HG03060 (cell line): ENCODE measurements around the gene MYEF2.

Experiments used
- ATAC-seq: cut with Tn5 transposase; IDR thresholded peaks from one replicate; pipeline ENCODE4 v1.9.1; 2021; ENCODE audit warnings: low read depth, moderate number of reproducible peaks; ENCODE audit not compliant: unreplicated experiment

The MYEF2 gene

DNA sequence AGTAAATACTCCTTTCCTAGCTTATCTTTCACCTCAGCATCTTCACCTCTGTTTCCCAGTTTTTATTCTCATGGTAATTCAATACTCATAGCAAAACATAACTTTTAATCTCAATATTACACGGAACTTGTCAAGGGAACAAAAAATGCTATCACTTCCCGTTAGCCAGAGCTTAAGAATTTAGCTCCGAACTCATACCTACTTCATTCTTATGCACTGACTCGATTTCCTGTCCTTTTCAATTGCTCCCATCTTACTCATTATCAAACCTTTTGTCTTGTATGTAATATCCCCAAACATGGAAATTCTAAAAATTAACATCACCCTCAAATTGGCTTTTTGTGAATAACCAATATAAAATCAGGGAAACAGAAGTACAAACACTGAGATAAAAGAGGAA is 28.2 kb downstream of the MYEF2 start:
- no peak for ATAC-seq

DNA sequence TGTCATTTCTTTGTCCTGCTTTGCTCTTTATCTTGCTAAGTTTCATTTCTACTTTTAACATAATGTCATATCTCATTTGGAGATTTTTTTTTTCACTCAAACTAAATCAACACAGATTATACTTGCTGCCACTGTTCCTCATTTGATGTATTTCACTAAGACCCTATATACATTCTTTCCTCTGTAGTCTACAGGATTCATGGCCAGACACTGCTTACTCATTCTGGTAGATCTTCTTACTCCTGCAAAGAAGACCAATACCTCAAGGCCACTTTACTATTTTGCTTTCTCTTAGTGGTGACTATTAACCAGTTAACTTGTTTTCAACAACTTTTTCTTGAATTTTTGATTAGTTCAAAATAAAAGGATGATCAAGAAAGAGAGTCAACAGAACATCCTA is 30.7 kb downstream of the MYEF2 start:
- no peak for ATAC-seq

DNA sequence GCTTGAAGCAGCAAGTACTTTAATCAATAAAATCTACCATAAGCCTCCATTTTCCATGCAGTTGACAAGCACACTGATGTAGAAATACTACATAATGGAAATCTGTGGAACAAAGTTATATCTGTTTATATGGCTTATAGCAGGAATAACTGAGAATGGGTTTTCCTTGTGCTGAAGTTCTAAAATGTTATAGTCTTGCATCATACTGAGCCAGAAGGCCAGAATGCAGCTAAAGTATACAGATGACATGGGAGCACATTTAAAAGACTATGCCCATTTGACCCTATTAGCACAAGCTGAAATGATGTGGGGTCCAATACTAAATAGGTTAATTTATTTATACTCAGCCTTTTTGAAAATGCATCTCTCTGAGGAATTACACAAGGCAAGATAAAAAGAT is 32.2 kb downstream of the MYEF2 start:
- ATAC-seq = no peak

DNA sequence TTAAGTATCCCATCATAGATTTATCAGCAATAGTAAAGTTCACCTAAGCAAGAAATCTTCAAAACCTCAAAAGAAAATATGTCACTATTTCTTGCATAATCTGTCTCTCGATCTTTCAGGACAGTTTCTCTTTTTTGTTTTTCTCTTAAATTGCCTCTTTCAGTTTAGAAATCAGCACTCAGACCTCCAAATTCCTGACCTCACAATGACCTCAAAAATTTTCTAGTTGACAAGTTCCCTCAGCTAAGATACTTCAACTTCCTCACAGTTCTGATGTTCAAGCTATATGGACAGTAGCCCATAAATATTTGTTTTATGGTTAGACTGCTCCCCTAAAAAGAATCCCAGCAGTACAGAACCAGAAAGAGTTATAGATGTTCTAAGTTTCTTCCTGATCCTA is 33.2 kb downstream of the MYEF2 start:
- no peak for ATAC-seq

DNA sequence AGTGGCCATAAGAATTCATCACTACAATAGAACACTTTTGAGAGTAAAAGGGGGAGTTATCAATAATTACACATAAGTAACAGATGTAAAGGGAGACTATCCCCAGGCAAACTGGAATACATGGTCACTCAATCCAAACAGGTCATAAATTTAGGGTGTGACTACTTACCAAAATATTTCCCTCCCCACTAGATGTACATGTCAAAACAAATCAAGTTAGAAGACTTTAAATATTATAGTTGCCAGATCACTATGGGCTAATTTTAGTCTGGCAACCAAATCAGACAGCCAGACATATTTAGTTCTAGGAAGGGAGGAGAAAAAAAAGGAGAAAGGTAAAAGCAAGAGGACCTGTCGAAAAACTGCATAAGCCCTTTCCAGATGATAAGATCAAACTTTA is 34.2 kb downstream of the MYEF2 start:
- ATAC-seq = no peak

DNA sequence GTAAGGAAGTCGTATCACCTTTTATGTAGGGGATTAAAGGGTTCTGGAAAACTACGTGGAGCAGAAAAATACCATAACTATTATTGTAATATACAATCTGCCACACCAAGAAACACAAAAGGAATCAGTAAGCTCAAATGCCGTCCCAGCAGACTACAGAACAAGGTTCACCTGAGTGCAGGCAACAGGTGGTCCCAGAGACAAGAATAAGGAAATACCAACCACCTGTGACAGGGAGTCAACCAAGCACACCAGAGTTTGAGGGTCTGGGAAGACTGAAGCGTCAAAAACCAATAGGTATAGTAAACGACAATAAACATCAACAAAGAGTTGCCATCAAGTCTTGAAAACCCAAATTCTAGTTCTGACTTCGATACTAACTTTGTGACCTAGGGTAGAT is 45.2 kb downstream of the MYEF2 start:
- no peak for ATAC-seq

DNA sequence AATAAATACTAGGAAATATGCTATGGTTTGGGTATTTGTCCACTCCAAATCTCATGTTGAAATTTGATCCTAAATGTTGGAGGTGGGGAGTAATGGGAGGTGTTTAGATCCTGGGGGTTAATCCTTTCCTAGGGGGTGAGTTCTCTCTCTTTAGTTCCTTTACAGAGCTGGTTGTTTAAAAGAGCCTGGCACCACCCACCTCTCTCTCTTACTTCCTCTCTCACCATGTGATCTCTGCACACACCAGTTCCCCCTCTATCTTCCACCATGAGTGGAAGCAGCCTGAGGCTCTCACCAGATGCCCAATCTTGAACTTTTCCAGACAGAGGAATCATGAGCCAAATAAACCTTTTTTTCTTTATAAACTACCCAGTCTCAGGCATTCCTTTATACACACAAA is 46.8 kb downstream of the MYEF2 start:
- no peak for ATAC-seq

DNA sequence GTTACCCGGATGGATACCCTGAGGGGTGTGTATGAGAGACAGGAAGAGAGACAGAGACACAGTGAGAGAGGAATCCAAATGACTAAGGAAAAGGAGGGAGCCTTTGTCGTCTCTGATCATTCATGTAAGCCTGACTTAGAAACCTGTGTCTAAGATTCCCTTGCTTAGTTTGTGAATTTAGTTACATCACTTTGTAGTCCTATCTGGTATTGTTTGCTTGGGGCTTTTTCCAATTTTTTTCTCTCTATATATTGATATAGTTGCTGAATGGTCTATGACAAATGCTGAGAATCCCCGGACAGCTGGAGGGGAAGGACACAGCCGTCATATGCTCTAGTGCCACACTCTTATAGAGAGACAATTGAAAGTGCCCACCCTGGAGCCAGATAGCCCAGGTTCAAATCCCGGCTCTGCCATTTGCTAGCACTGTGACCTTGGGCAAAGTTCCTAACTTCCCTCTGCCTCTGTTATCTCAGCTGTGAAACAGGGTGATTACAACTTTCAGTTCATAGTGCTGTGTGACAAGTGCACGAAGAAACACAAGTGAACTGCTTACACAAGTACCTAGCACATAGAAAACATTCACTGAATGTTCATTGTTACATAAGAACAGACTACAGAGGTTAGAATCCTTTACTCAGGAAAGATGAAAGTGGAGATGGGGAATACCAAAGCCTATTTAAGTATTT is 51.3 kb downstream of the MYEF2 start:
- no peak for ATAC-seq

DNA sequence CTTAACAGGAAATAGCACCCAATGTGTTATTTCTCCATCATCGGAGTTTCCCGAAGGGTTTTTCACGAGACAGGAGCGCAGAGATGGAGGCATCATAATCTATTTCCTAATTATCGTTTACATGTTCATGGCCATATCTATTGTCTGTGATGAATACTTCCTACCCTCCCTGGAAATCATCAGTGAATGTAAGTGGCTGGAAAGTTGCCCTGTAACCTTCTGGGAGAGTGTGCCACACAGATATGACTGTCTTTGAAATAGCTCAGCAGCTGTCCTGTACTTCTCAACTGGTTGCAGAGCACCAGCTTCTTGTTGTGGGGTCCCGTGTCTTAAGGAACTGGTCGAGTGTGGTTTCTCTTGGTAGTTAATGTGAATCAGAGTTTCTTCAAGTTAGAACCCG is 56.2 kb downstream of the MYEF2 start:
- ATAC-seq = no peak

DNA sequence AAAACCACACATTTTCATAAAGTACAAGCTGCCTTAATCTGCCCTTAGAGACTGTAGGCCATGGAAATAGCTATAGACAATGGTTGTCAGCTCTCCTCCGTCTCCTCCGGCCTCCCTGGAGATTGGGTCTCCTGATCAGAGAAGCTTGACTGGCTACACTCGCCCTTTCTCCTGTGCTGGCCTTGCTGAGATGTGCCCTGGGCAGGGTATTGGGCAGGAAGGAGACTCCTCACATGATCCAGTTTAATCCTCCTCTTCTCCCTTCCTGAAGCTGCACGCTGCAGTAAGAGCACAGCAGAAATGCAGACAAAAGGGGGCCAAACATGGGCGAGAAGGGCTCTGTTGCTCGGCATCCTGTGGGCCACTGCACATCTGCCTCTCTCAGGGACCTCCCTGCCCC is 57.4 kb downstream of the MYEF2 start, which contains the start of gene SLC24A5:
Gene SLC24A5, plus strand, starts transcription at position 246 of the 400 bp plus-strand sequence. Its CDS starts 55 bp downstream, at position 301.
- no peak for ATAC-seq

DNA sequence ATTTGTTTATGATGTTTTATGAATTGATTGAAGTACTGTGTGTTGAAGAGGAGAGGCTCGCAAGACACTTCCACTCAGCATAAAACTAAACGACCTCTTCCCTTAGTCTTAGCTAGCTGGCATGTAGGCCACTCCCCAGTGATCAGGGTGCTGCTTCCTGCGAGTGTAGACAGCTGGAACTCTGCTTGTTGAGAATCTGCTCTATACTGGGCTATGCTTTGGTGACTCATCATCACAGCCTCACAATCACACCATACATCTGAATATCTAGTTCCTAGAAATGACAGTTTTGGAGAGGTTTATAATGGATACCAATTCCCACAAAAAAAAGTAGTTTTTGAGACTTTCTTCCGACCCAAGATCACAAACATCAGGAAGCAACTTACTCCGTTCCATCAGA is 58.8 kb downstream of the MYEF2 start:
- ATAC-seq = no peak

DNA sequence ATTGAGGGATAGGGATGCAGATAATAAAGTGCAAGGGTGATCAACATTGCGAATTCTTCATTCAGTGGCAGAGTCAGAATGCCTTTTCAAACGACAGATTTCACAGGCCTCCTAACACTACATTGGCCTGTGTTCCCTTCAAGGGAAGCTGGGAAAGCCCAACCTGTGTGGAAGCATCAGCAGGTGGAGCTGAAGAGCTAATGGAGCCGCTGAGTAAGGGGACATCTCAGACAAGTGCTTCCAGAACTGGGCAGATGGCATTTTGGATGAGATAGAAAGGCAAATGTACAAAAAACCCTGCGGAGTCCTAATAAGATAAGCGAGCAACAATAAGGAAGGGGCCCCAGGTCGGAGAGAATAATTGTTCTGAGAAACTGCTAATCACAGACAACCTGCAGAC is 65.9 kb downstream of the MYEF2 start:
- no peak for ATAC-seq

DNA sequence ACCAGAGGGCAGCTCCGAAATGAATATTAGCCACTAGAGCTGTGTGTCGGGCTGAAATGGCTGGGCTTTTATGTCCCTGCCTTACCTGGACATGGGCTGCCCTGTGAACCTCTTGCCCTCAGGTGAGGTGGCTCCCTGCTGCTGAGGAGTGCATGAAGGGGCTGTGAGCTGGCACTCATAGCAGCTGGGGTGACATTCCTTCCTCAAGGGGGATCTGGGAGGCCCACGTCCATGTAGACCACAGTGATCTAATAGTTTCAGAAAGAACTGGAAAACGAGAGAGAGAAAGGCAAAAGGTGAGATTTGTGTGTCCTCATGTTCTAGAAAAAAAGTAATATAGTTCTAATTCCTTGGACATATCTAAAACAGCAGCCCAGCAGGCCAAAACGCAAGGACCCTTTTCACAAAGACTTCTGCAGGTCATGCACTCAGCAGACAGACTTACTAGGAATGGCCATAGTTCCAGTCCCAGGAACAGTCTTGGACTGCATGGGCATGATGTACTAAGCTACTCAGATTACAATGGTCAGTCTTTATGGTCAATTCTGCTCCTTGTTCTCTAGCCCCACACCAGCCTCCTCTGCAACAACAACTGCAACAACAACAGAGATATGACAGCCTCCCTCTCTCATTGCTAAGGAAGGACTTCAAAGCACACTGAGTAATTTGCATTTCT is 68.1 kb downstream of the MYEF2 start:
- ATAC-seq = no peak

DNA sequence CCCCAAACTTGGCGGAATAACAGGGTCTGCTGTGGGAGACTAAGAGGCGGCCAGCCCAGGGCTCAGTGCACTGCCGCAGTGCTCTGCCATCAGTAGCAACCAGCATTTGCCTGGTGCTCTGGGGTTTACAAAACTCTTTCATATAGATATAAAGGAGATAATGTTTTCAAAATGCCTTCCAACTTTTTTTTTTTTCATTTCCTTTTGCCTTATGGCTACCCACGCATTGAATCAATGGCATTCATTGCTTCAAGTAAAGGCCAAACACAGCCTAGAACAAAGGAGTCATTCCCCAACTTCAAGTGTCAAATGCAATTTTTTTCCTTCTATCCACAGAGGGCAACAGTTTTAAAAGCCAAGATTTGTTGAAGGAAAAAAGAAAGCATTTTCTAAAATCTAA is 68.9 kb downstream of the MYEF2 start:
- ATAC-seq = no peak

DNA sequence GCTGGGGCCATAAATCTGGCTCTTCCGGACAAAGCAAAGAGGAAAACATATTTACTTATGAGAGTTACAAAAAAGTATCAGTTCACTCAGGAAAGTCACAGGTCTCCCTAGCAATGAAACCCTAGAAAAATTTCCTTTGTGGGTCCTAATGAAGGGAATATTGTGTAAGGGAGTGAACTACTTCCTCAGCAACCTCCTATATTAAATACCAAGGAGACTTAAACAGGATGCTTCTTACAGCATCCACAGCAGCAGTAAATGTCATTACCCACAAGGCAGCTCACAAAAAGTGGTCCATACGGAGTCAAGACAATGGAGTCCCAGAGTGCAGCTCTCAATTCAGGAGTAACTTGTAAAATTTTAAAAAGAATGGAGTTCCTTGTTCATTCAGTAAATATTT is 72.2 kb downstream of the MYEF2 start:
- no peak for ATAC-seq

DNA sequence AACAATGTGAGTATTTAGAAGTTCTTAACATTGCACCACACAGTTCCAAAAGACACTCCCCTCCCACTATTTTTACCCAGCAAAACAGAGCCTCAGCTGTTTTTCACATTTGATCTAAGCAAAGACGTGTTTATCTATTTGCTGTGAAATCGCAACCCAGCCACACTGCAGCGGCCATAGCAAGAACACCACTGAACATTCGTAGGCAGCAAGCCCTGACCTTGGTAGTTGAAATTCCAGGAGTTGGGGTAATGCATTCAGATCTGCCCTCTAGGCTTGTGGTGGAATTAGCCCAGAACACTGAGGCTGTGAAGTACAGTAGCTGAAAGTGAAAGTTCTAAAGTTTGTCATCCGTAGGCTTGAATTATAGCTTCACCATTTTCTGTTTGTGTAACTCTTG is 74.4 kb downstream of the MYEF2 start:
- no peak for ATAC-seq

DNA sequence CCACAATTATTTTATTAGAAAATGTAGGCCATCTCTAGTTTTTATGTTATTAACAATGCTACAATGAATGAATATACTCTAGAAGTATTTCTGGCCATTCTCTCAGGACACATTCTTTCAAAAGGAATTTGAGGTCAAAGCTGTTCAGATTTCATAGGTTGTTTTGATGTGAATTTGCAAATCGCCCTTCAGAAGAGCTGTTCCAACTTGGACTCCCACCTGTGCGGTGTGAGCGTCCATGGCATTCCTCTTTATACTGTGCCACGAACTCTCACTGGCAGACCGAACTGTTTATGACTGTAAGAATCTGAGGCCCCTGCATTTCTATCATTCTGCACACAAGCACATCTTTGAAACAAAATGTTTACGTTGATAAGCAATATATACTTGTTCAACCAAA is 75.9 kb downstream of the MYEF2 start:
- no peak for ATAC-seq

DNA sequence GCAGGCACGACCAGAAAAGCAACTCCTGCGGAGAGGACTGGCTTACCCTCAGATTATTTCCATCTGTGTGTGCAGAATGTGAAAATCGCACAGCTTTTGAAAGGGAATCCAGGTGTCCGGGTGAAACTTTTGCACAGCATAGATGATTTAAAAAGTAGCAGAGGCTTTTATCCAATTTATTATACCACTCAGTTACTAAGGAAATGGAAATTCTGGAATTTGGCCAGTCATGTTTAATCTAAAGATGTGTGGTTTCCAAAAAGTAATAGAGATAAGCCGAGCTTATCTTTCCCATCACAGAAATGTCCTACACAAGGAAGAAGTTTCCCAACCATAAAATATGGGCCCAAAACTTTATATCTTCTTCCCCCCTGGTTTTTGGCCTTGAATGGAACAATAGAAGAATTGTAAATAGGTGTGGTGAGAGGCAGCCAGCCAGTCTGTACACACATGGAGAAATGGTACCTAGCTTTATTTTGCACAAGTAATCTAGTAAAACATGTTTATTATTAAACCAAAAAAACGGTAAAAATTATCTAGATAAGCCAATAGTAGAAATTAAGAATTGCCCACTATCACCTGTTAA is 76.6 kb downstream of the MYEF2 start:
- ATAC-seq = no peak

DNA sequence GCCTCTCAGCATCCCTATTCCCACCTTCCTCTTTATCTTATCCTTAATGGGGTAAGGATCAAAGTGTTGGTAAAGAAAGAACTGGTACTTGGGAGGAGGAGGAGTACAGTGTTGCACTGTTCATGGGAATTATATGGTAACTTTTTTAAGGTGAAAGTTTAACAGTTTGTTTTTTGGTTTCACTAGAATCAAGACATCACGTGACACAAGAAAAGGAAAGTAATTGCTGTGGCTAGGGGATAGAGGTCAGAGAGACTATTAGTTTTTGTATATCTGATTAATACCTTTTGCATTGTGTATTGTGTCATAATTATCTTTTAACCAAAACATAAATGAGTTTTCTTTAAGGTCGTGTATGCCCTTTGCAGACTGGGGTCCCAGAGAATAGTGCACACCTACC is 80.8 kb downstream of the MYEF2 start:
- ATAC-seq = no peak

DNA sequence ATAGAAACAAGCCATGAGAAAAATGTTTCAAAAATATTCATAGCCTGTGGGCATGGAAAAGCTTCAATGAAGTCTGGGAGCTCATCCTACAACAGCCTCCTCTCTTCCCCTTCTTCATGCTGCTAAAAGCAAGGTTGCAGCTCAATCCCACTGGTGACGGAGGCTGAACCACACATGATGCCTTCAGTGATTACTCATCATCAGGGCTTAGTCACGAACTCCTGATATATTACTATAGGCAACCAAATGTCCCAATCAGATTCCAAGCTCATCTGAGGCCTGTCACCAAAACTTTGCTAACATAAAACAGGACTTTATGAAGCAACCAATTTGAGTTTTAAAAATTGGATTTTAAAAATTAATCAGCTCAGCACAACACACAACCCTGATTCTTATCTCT is 81.3 kb downstream of the MYEF2 start:
- ATAC-seq = no peak

DNA sequence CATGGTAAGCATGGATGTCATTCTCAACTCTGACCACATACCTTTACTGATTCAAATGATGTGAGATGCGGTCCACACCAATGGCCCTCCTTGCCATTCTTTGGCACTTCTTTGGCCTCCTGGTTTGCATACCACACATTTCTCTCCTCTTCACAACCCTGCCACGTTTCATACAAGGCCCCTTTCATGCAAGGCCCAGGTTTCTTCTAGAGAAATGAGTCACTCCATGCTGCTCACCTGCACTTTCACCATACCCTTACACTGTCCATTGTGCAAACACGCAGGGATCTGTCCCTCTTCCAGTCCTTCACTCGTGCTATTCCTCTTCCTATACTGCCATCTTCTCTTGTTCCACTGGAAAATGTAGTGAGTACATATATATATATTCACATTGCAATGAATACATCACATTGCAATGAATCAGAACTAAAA is 81.7 kb downstream of the MYEF2 start:
- peak; percentile 64 for ATAC-seq

DNA sequence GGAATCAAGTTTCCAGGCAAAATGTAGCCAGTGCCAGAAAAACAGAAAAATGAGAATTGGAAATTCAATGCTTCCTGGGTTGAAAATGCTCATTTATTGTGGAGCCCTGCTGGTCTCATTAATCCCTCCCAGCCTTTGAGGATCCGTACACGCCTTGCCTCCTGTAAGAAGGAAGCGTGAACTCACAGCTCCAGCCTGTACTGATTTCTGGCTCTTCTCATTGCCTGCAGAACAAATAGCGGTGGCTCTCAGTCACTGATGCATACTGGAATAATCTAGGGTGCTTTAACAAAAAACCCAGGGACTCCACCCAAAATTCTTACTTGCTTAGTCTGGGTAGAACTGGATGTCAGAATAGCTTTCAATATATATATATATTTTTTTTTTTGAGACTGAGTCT is 86.6 kb downstream of the MYEF2 start:
- ATAC-seq = no peak
